ENCODE data around the gene KCNAB2. TPM values are rescaled to one million over a fixed set of nuclear protein-coding genes. Genes with fewer than 3 reads are reported as not detected.

The KCNAB2 gene
- total RNA-seq = 3.9 and 7.2 TPM in 2 replicates

DNA sequence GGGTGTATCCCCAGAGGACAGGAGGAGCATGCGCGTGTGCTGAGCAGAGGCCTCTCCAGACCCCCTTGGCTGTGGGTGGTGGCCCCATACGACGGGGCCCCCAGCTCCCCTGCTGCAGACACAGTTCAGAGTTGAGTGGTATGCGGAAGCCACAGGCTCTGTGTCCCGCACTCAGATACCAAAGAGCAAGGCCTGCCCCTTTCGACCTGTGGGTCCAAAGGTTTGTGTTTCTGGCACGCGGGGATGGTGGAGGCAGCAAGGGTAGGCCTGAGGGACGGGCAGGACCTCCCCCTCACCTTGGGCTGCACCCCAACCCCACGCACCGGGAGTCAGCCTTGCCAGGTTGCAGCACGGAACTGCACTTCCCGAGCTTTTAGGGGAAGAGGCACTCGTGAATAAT is at the start of gene KCNAB2:
TSS of gene KCNAB2 (plus strand) at position 328 of the 400 bp plus-strand sequence. CDS start 5,649 bp downstream, outside the sequence.

Other genes with a start within 250 kb of the KCNAB2 start
- gene NPHP4, start 53.5 kb upstream of the KCNAB2 start, total RNA-seq = 6.2 and 9.7 TPM in 2 replicates
- under 0.01 and 0.18 TPM in 2 replicates for gene CHD5, start 134.4 kb downstream of the KCNAB2 start, total RNA-seq
- 111 and 124 TPM in 2 replicates for gene RPL22, start 153.7 kb downstream of the KCNAB2 start, total RNA-seq
- 56.1 and 57.0 TPM in 2 replicates for gene RNF207, start 160.2 kb downstream of the KCNAB2 start, total RNA-seq
- gene ICMT, start 190.1 kb downstream of the KCNAB2 start, total RNA-seq = 87.3 and 95.2 TPM in 2 replicates
- not detected in 2 replicates for gene HES3, start 198.3 kb downstream of the KCNAB2 start, total RNA-seq
- gene GPR153, start 215.2 kb downstream of the KCNAB2 start, total RNA-seq = 7.1 and 7.5 TPM in 2 replicates

Measured in smooth muscle cell of the umbilical artery (primary cell).